KBM-7 (cell line): ENCODE data around the gene FANCL.
"Not testable (repeated sequence)": the region's sequence is repeated elsewhere in the genome, so short reads cannot be mapped to it uniquely, and the experiment has no call there.

Experiments
- DNase-seq: peaks from one replicate; pipeline ENCODE4 v3.0.0-alpha.2; 2015
- in situ Hi-C: fragments of 300-500 bp; cut with MboI; formaldehyde crosslinking; loops from 2 replicates; pipeline ENCODE4 v1.14.3; 2020; ENCODE audit warnings: low sequenced_read_pairs, low pct_unique_long_range_greater_than_20kb, mixed read lengths

FANCL gene

GRCh38 chr2:58157754-58158153, 83.4 kb downstream of the FANCL start:
- in situ Hi-C loops, result no loop called here
- DNase-seq, result no peak

- in situ Hi-C loops, result no loop called here
- no peak for DNase-seq
Observed at GRCh38 chr2:58156780-58157179, 84.3 kb downstream of the FANCL start.

- in situ Hi-C loops, result no loop called here
- no peak for DNase-seq
Observed at GRCh38 chr2:58155160-58155778, 85.9 kb downstream of the FANCL start.

- no peak for DNase-seq
- in situ Hi-C loops, result no loop called here
Observed at GRCh38 chr2:58146707-58147106, 94.4 kb downstream of the FANCL start.

- DNase-seq, in situ Hi-C loops: not testable (repeated sequence)
Observed at GRCh38 chr2:58145769-58146168, 95.4 kb downstream of the FANCL start.

GRCh38 chr2:58140508-58141072, 100.5 kb downstream of the FANCL start:
- in situ Hi-C loops, result no loop called here

GRCh38 chr2:58138396-58139030, 102.6 kb downstream of the FANCL start:
- no peak for DNase-seq
- in situ Hi-C loops, result no loop called here

More at GRCh38 chr2:58140508-58141072, 100.5 kb downstream of the FANCL start:
- DNase-seq, result no peak

- in situ Hi-C loops, result no loop called here
- no peak for DNase-seq
Observed at GRCh38 chr2:58137856-58138255, 103.3 kb downstream of the FANCL start.

GRCh38 chr2:58137221-58137620, 103.9 kb downstream of the FANCL start:
- in situ Hi-C loops, result no loop called here
- DNase-seq, result no peak

GRCh38 chr2:58135861-58136260, 105.3 kb downstream of the FANCL start:
- in situ Hi-C loops, result no loop called here
- DNase-seq, result no peak

GRCh38 chr2:58133395-58133794, 107.7 kb downstream of the FANCL start:
- in situ Hi-C loops, result no loop called here
- DNase-seq, result no peak

- in situ Hi-C loops, result no loop called here
- DNase-seq, result no peak
Observed at GRCh38 chr2:58131191-58132011, 109.7 kb downstream of the FANCL start.

GRCh38 chr2:58130238-58130637, 110.9 kb downstream of the FANCL start:
- no peak for DNase-seq
- in situ Hi-C loops, result no loop called here

GRCh38 chr2:58127111-58127510, 114.0 kb downstream of the FANCL start:
- DNase-seq, result no peak
- in situ Hi-C loops, result no loop called here

GRCh38 chr2:58122540-58122939, 118.6 kb downstream of the FANCL start:
- in situ Hi-C loops, result no loop called here
- DNase-seq, result no peak

GRCh38 chr2:58122040-58122439, 119.1 kb downstream of the FANCL start:
- in situ Hi-C loops, result no loop called here
- DNase-seq, result no peak

GRCh38 chr2:58120626-58121229, 120.4 kb downstream of the FANCL start:
- no peak for DNase-seq
- in situ Hi-C loops, result no loop called here

- DNase-seq, in situ Hi-C loops: not testable (repeated sequence)
Observed at GRCh38 chr2:58113563-58113962, 127.6 kb downstream of the FANCL start.

GRCh38 chr2:58110765-58111164, 130.4 kb downstream of the FANCL start:
- in situ Hi-C loops, result no loop called here
- DNase-seq, result no peak

- in situ Hi-C loops, result no loop called here
Observed at GRCh38 chr2:58109481-58109880, 131.6 kb downstream of the FANCL start.

More at GRCh38 chr2:58109481-58109880, 131.6 kb downstream of the FANCL start:
- DNase-seq, result no peak
